ENCODE results near the gene SERPINB7. TPM values are rescaled to one million over a fixed set of nuclear protein-coding genes. Genes with fewer than 3 reads are reported as not detected.

SERPINB7 gene
- total RNA-seq, 1 experiment from 2014 or later = 4.2 TPM

GRCh38 chr18:63836456-63836855 lies 61.2 kb downstream of the SERPINB7 start:
- H2AFZ ChIP-seq = no peak overlapping the region
- ChIA-PET POLR2A (ENCODE audit: unreplicated experiment) (no interaction called here), CTCF (no interaction called here)
- no peak overlapping the region for H3K4me2 ChIP-seq
- H3K36me3 ChIP-seq (ENCODE audit: low read depth) = no peaks in the 10 kb centered on the region
- no peaks in the 10 kb centered on the region for H4K20me1 ChIP-seq (ENCODE audit: insufficient read depth)
- no peaks in the 10 kb centered on the region for H3K9me2 ChIP-seq (ENCODE audit: insufficient read depth)
- H3K9me3 ChIP-seq (ENCODE audit: insufficient read depth, low read depth) = no peaks in the 10 kb centered on the region
- H3K79me2 ChIP-seq (ENCODE audit: low read depth) = no peaks in the 10 kb centered on the region
- intact Hi-C loops (cut with micrococcal nuclease; ENCODE audit: unreplicated experiment) = no loop called here
- no peak for DNase-seq
- BruUV-seq (replicated peaks) = no TSS peak
- H3K4me3 ChIP-seq = no peak overlapping the region
- no peak overlapping the region for H3K27ac ChIP-seq
- TF ChIP-seq EZH2 (IDR thresholded peaks at IDR 0.05; ENCODE audit: low read depth) (no peak), CTCF (conservative IDR thresholded peaks at IDR 0.05) (no peak)
- no peaks in the 10 kb centered on the region for H3K27me3 ChIP-seq (ENCODE audit: insufficient read depth, low read depth)
- H3F3A ChIP-seq (ENCODE audit: insufficient read depth, low read depth) = no peaks in the 10 kb centered on the region
- H3K4me1 ChIP-seq (replicated peaks; ENCODE audit: insufficient read depth) = no peaks in the 10 kb centered on the region

- no peak for TF ChIP-seq EZH2 (IDR thresholded peaks at IDR 0.05; ENCODE audit: low read depth)
- no peak for TF ChIP-seq CTCF (conservative IDR thresholded peaks at IDR 0.05)
- CTCF ChIA-PET = no interaction called here
- POLR2A ChIA-PET (ENCODE audit: unreplicated experiment) = no interaction called here
- intact Hi-C loops (cut with micrococcal nuclease; ENCODE audit: unreplicated experiment) = no loop called here
- Histone ChIP-seq H3K4me2 (no peak overlapping the region), H3K4me1 (replicated peaks; ENCODE audit: insufficient read depth) (no peaks in the 10 kb centered on the region), H3F3A (ENCODE audit: insufficient read depth, low read depth) (no peaks in the 10 kb centered on the region), H3K27ac (no peak overlapping the region), H2AFZ (no peak overlapping the region), H3K9me3 (ENCODE audit: insufficient read depth, low read depth) (no peaks in the 10 kb centered on the region), H3K79me2 (ENCODE audit: low read depth) (no peaks in the 10 kb centered on the region), H3K27me3 (ENCODE audit: insufficient read depth, low read depth) (no peaks in the 10 kb centered on the region), H3K36me3 (ENCODE audit: low read depth) (no peaks in the 10 kb centered on the region), H4K20me1 (ENCODE audit: insufficient read depth) (no peaks in the 10 kb centered on the region), H3K4me3 (no peak overlapping the region), H3K9me2 (ENCODE audit: insufficient read depth) (no peaks in the 10 kb centered on the region)
- BruUV-seq (replicated peaks) = no TSS peak
- DNase-seq = no peak
Measured at GRCh38 chr18:63837590-63837989, 62.4 kb downstream of the SERPINB7 start.

GRCh38 chr18:63843008-63843407 lies 67.8 kb downstream of the SERPINB7 start:
- ChIA-PET CTCF (interaction anchor here (1.2 kb wide), 1 partner anchor 324 kb away, joined by 4 read pairs; no protein-coding TSS in a partner anchor), POLR2A (ENCODE audit: unreplicated experiment) (no interaction called here)
- TF ChIP-seq EZH2 (IDR thresholded peaks at IDR 0.05; ENCODE audit: low read depth) = no peak
- no peak for TF ChIP-seq CTCF (conservative IDR thresholded peaks at IDR 0.05)
- intact Hi-C loops (cut with micrococcal nuclease; ENCODE audit: unreplicated experiment) = loop anchor here (10.0 kb wide), 2 partner anchors 478 to 508 kb away; partner anchors contain the start of gene KDSR
- Histone ChIP-seq H3K79me2 (ENCODE audit: low read depth) (no peaks in the 10 kb centered on the region), H4K20me1 (ENCODE audit: insufficient read depth) (no peaks in the 10 kb centered on the region), H3F3A (ENCODE audit: insufficient read depth, low read depth) (no peaks in the 10 kb centered on the region), H3K4me1 (replicated peaks; ENCODE audit: insufficient read depth) (no peaks in the 10 kb centered on the region), H2AFZ (no peak overlapping the region), H3K36me3 (ENCODE audit: low read depth) (no peaks in the 10 kb centered on the region), H3K27ac (no peak overlapping the region), H3K4me2 (no peak overlapping the region), H3K9me3 (ENCODE audit: insufficient read depth, low read depth) (no peaks in the 10 kb centered on the region), H3K4me3 (no peak overlapping the region), H3K9me2 (ENCODE audit: insufficient read depth) (no peaks in the 10 kb centered on the region), H3K27me3 (ENCODE audit: insufficient read depth, low read depth) (no peaks in the 10 kb centered on the region)
- no TSS peak for BruUV-seq (replicated peaks)
- no peak for DNase-seq

Data from PC-9 (cell line).